Sigmoid colon (tissue), 4 donors: ENCODE data around the gene POU2AF2.

Experiments used
- EP300 ChIP-seq, 4 donors: sonication (generic); formaldehyde crosslinking; IDR thresholded peaks; one replicate each; pipeline ENCODE4 v1.6.1; 2017; ENCODE audit warnings: antibody characterized with exemption in 4 of 4
- POLR2AphosphoS5 ChIP-seq, 4 donors: sonication (generic); formaldehyde crosslinking; IDR thresholded peaks; one replicate each; pipeline ENCODE4 v1.6.1; 2017; ENCODE audit warnings: antibody characterized with exemption in 4 of 4
- TF ChIP-seq, protein P1 (sequence below), 4 experiments: fragments of 450-650 bp in 3 of 4; fragments of 200-600 bp in 1 of 4; IDR thresholded peaks; one replicate each; pipeline ENCODE4 v1.5.1; 2016 to 2019; ENCODE audit warnings: antibody characterized with exemption in 4 of 4, mild to moderate bottlenecking in 3 of 4, moderate library complexity in 2 of 4

- TF ChIP-seq, protein P1, sequence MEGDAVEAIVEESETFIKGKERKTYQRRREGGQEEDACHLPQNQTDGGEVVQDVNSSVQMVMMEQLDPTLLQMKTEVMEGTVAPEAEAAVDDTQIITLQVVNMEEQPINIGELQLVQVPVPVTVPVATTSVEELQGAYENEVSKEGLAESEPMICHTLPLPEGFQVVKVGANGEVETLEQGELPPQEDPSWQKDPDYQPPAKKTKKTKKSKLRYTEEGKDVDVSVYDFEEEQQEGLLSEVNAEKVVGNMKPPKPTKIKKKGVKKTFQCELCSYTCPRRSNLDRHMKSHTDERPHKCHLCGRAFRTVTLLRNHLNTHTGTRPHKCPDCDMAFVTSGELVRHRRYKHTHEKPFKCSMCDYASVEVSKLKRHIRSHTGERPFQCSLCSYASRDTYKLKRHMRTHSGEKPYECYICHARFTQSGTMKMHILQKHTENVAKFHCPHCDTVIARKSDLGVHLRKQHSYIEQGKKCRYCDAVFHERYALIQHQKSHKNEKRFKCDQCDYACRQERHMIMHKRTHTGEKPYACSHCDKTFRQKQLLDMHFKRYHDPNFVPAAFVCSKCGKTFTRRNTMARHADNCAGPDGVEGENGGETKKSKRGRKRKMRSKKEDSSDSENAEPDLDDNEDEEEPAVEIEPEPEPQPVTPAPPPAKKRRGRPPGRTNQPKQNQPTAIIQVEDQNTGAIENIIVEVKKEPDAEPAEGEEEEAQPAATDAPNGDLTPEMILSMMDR (IDR thresholded peaks at IDR 0.05) = no peak
- TF ChIP-seq EP300 (IDR thresholded peaks at IDR 0.05) = no peak
- no peak for TF ChIP-seq POLR2AphosphoS5 (IDR thresholded peaks at IDR 0.05)
These were observed 39.1 kb upstream of the POU2AF2 start for GRCh38 chr11:111206472-111206871.
